Transverse colon (tissue), 4 donors: Measurements from ENCODE around the gene TCFL5. TPM values are rescaled to one million over a fixed set of nuclear protein-coding genes. Genes with fewer than 3 reads are reported as not detected.
A peak's percentile ranks its signal among the peaks of the same experiment; 100 is the strongest.

Experiments used
- DNase-seq: peaks from one replicate; pipeline ENCODE4 v3.0.0-alpha.2; 2019
- H3K27ac ChIP-seq, 4 donors: fragments of 200-600 bp; sonication (generic); 2 replicates each; pipeline ENCODE4 v1.5.1; 2016 to 2018; ENCODE audit warnings: inconsistent platforms in 4 of 4
- H3K27me3 ChIP-seq: fragments of 200-600 bp; sonication (generic); 2 replicates; pipeline ENCODE4 v1.5.1; 2017; ENCODE audit warnings: inconsistent platforms
- H3K36me3 ChIP-seq, 4 donors: fragments of 200-600 bp; sonication (generic); 2 replicates each; pipeline ENCODE4 v1.5.1; 2017 to 2019; ENCODE audit warnings: inconsistent platforms in 4 of 4
- H3K4me1 ChIP-seq, 4 donors: fragments of 200-600 bp; sonication (generic); 2 replicates each; pipeline ENCODE4 v1.5.1; 2017 to 2020; ENCODE audit warnings: inconsistent platforms in 4 of 4
- H3K4me3 ChIP-seq, 4 donors: fragments of 200-600 bp; sonication (generic); 1 replicate in 1 of 4; 2 replicates in 3 of 4; pipeline versions ENCODE4 v1.5.1 to v1.6.1; 2017 to 2019; ENCODE audit warnings: inconsistent platforms in 4 of 4
- H3K9me3 ChIP-seq, 2 donors: fragments of 200-600 bp; sonication (generic); 2 replicates each; pipeline ENCODE4 v1.5.1; 2017 to 2019; ENCODE audit warnings: inconsistent platforms in 2 of 2
- CTCF ChIP-seq, 5 experiments: fragments of 200-600 bp in 3 of 5; fragments of 450-650 bp in 2 of 5; sonication (generic) in 3 of 5; IDR thresholded peaks; 1 replicate in 2 of 5; 2 replicates in 3 of 5; pipeline ENCODE4 v1.5.1; 2016 to 2017; ENCODE audit warnings: antibody characterized with exemption in 5 of 5, inconsistent platforms in 3 of 5, mild to moderate bottlenecking in 2 of 5, moderate library complexity in 1 of 5
- EP300 ChIP-seq: sonication (generic); formaldehyde crosslinking; IDR thresholded peaks from one replicate; pipeline ENCODE4 v1.6.1; 2017; ENCODE audit warnings: antibody characterized with exemption, low read depth
- POLR2A ChIP-seq: fragments of 450-650 bp; IDR thresholded peaks from one replicate; pipeline ENCODE4 v1.6.1; 2016; ENCODE audit warnings: antibody characterized with exemption, mild to moderate bottlenecking, moderate library complexity
- POLR2AphosphoS5 ChIP-seq, 3 donors: sonication (generic); formaldehyde crosslinking; IDR thresholded peaks; one replicate each; pipeline ENCODE4 v1.6.1; 2016; ENCODE audit warnings: antibody characterized with exemption in 3 of 3
- WGBS, 2 donors: methylation state at CpG; one replicate each; pipeline ENCODE4 v1.1.5; 2018; ENCODE audit warnings: low coverage in 1 of 2; 5-methylcytosine and 5-hydroxymethylcytosine counted together
- in situ Hi-C, 4 donors: fragments of 200-750 bp; cut with MboI; loops; one replicate each; pipeline versions ENCODE4 v1.15.0 to v1.15.1; 2017; ENCODE audit warnings: low sequenced_read_pairs in 3 of 4, low pct_ligation_motif_present in 1 of 4, low pct_unique_long_range_greater_than_20kb in 1 of 4
- intact Hi-C: fragments of 100-400 bp; cut with DNase I; formaldehyde crosslinking; loops from one replicate; pipeline ENCODE4 v1.15.1; 2023; ENCODE audit warnings: low total_unique reads
- total RNA-seq, 4 donors: library from RNA; depleted of rRNA; stranded (reverse); fragments of >200 nt; gene quantifications; one replicate each; pipeline ENCODE4 v1.1.0, GENCODE V29; 2016

Gene TCFL5
- total RNA-seq, 4 donors from 2014 or later = 5.2 to 19.9 (median 5.9) TPM

GRCh38 chr20:62885046-62885895 lies 23.6 kb upstream of the TCFL5 start:
- TF ChIP-seq CTCF (IDR thresholded peaks at IDR 0.05) = no peak
- no peak for TF ChIP-seq POLR2AphosphoS5 (IDR thresholded peaks at IDR 0.05)
- no peak for TF ChIP-seq POLR2A
- TF ChIP-seq EP300 = no peak
- no peak overlapping the region for H3K4me3 ChIP-seq
- no peak for DNase-seq
- H3K27ac ChIP-seq = peak overlapping the region in 1 of 4 donors; percentile 68
- in situ Hi-C loops = loop anchor here in 2 of 4 donors (25.0 kb wide), 1 partner anchor 127 kb away; the partner anchor contains the start of gene BHLHE23 (in 2 of the 2)
- H3K9me3 ChIP-seq = no peaks in the 10 kb centered on the region
- intact Hi-C loops = no loop called here
- peaks cover 4 to 12% (median 7%) of the 10 kb centered on the region in 4 donors for H3K4me1 ChIP-seq
- H3K36me3 ChIP-seq = peaks cover 0 to 32% (median 10%) of the 10 kb centered on the region in 4 donors
- no peaks in the 10 kb centered on the region for H3K27me3 ChIP-seq
- WGBS, 2 donors = 79 to 94% methylated on average over 5 to 20 of the region's 20 CpGs

- Histone ChIP-seq H3K4me1 (peaks cover 4 to 12% (median 7%) of the 10 kb centered on the region in 4 donors), H3K27me3 (no peaks in the 10 kb centered on the region), H3K27ac (no peak overlapping the region), H3K4me3 (no peak overlapping the region), H3K9me3 (no peaks in the 10 kb centered on the region), H3K36me3 (peaks cover 0 to 25% (median 6%) of the 10 kb centered on the region in 4 donors)
- DNase-seq = no peak
- WGBS, 2 donors = 81 to 93% methylated on average over 2 to 8 of the region's 8 CpGs
- TF ChIP-seq CTCF (IDR thresholded peaks at IDR 0.05) = no peak
- TF ChIP-seq EP300 = no peak
- no peak for TF ChIP-seq POLR2A
- no peak for TF ChIP-seq POLR2AphosphoS5 (IDR thresholded peaks at IDR 0.05)
- in situ Hi-C loops = loop anchor here in 2 of 4 donors (25.0 kb wide), 1 partner anchor 128 kb away; the partner anchor contains the start of gene BHLHE23 (in 2 of the 2)
- intact Hi-C loops = no loop called here
Measured at GRCh38 chr20:62884556-62884955, 22.9 kb upstream of the TCFL5 start.

- no peak for DNase-seq
- 91 to 100% methylated on average over 2 to 15 of the region's 15 CpGs for WGBS, 2 donors
- Histone ChIP-seq H3K4me1 (peaks cover 0 to 7% (median 4%) of the 10 kb centered on the region in 4 donors), H3K27ac (no peak overlapping the region), H3K36me3 (peaks cover 0 to 13% (median 0%) of the 10 kb centered on the region in 4 donors), H3K27me3 (no peaks in the 10 kb centered on the region), H3K9me3 (no peaks in the 10 kb centered on the region), H3K4me3 (no peak overlapping the region)
- TF ChIP-seq CTCF (IDR thresholded peaks at IDR 0.05) (no peak), POLR2AphosphoS5 (IDR thresholded peaks at IDR 0.05) (no peak), EP300 (no peak), POLR2A (no peak)
- intact Hi-C loops = no loop called here
- in situ Hi-C loops = loop anchor here in 2 of 4 donors (25.0 kb wide), 1 partner anchor 130 kb away; the partner anchor contains the start of gene BHLHE23 (in 2 of the 2)
Measured at GRCh38 chr20:62882426-62882825, 20.8 kb upstream of the TCFL5 start.

GRCh38 chr20:62881662-62882395 lies 20.2 kb upstream of the TCFL5 start:
- DNase-seq = no peak
- in situ Hi-C loops (loop anchor here in 2 of 4 donors (25.0 kb wide), 1 partner anchor 130 kb away; the partner anchor contains the start of gene BHLHE23 (in 2 of the 2)), intact Hi-C loops (no loop called here)
- Histone ChIP-seq H3K4me3 (no peak overlapping the region), H3K36me3 (peaks cover 0 to 13% (median 0%) of the 10 kb centered on the region in 4 donors), H3K27ac (no peak overlapping the region), H3K27me3 (no peaks in the 10 kb centered on the region), H3K9me3 (no peaks in the 10 kb centered on the region), H3K4me1 (peaks cover 0 to 8% (median 2%) of the 10 kb centered on the region in 4 donors)
- WGBS, 2 donors = 93 to 95% methylated on average over 23 to 46 of the region's 46 CpGs
- TF ChIP-seq POLR2A (no peak), CTCF (IDR thresholded peaks at IDR 0.05) (no peak), EP300 (no peak), POLR2AphosphoS5 (IDR thresholded peaks at IDR 0.05) (no peak)
